Esophagus squamous epithelium (tissue), 4 donors: Measurements from ENCODE around the gene SLC22A3.
A peak's percentile ranks its signal among the peaks of the same experiment; 100 is the strongest.

Experiments used
- CTCF ChIP-seq, 6 experiments: fragments of 450-650 bp in 4 of 6; fragments of 200-600 bp in 2 of 6; sonication (generic) in 2 of 6; IDR thresholded peaks; one replicate each; pipeline ENCODE4 v1.5.1; 2016 to 2019; ENCODE audit warnings: antibody characterized with exemption in 6 of 6, mild to moderate bottlenecking in 4 of 6, moderate library complexity in 4 of 6
- POLR2A ChIP-seq, 4 donors: fragments of 450-650 bp; IDR thresholded peaks; one replicate each; pipeline ENCODE4 v1.6.1; 2017; ENCODE audit warnings: antibody characterized with exemption in 4 of 4, mild to moderate bottlenecking in 4 of 4, moderate library complexity in 3 of 4

GRCh38 chr6:160348223-160349019, at the start of gene SLC22A3:
- peak in 1 of 4 donors; percentile 29 for TF ChIP-seq POLR2A (IDR thresholded peaks at IDR 0.05)
- peak in 4 of 6 experiments; percentile 22 to 46 (median 28) for TF ChIP-seq CTCF (IDR thresholded peaks at IDR 0.05)
